ENCODE data around the gene KREMEN2. TPM values are rescaled to one million over a fixed set of nuclear protein-coding genes. Genes with fewer than 3 reads are reported as not detected.

KREMEN2 gene
- total and polyA plus RNA-seq, 9 of the 15 experiments (the other 6 are each of a cell fraction or from before 2014, with no cell fraction given) = 0.04 to 7.7 (median 1.5) TPM; not detected in 1

- TF ChIP-seq ZFP91 (CRISPR knock-in tag; IDR thresholded peaks at IDR 0.05) = no peak
- no peak for TF ChIP-seq ZNF668 (CRISPR knock-in tag; IDR thresholded peaks at IDR 0.05)
- no peak for TF ChIP-seq PCBP1 (IDR thresholded peaks at IDR 0.05; ENCODE audit: low read depth, low read length, poor library complexity, severe bottlenecking)
- no peak for TF ChIP-seq MEF2D (tag; conservative IDR thresholded peaks at IDR 0.05; ENCODE audit: low read depth)
- TF ChIP-seq CREBBP (IDR thresholded peaks at IDR 0.05; ENCODE audit: low read depth, low read length) = no peak
- no peak for TF ChIP-seq ZBTB12 (CRISPR knock-in tag; IDR thresholded peaks at IDR 0.05)
- TF ChIP-seq ZNF589 (CRISPR knock-in tag; IDR thresholded peaks at IDR 0.05; ENCODE audit: low read depth) = no peak
- no peak for TF ChIP-seq POLR3A (IDR thresholded peaks at IDR 0.05; ENCODE audit: borderline replicate concordance, extremely low read depth, insufficient read depth, insufficient read length)
- no peak for TF ChIP-seq TCF7L2 (IDR thresholded peaks at IDR 0.05; ENCODE audit: low read depth, low read length)
These were observed 13.7 kb upstream of the KREMEN2 start (continued) for GRCh38 chr16:2950353-2950724.

Measured in K562 (cell line).